Chondrocyte (in vitro differentiated cells): ENCODE data around the gene CSTF2T. TPM values are rescaled to one million over a fixed set of nuclear protein-coding genes. Genes with fewer than 3 reads are reported as not detected.

ENCODE experiments used
- DNase-seq: peaks from one replicate; pipeline ENCODE4 v3.0.0; 2021; ENCODE audit warnings: mixed read lengths, low spot score
- H3K27ac Mint-ChIP-seq: one replicate; pipeline ENCODE4 v1.8.0; 2021; ENCODE audit warnings: mild to moderate bottlenecking, moderate library complexity, mixed read lengths; ENCODE audit not compliant: unreplicated experiment
- H3K27me3 Mint-ChIP-seq: 2 replicates; pipeline ENCODE4 v1.8.0; 2021; ENCODE audit warnings: low read depth, mixed read lengths
- H3K36me3 Mint-ChIP-seq: 2 replicates; pipeline ENCODE4 v1.8.0; 2021; ENCODE audit warnings: low read depth, mixed read lengths
- H3K4me1 Mint-ChIP-seq: 2 replicates; pipeline ENCODE4 v1.8.0; 2021; ENCODE audit warnings: low read depth, mild to moderate bottlenecking, mixed read lengths
- H3K4me3 Mint-ChIP-seq: one replicate; pipeline ENCODE4 v1.8.0; 2021; ENCODE audit warnings: mild to moderate bottlenecking, moderate library complexity, mixed read lengths; ENCODE audit not compliant: unreplicated experiment
- H3K9me3 Mint-ChIP-seq: 2 replicates; pipeline ENCODE4 v1.8.0; 2021; ENCODE audit warnings: low read depth, mixed read lengths
- total RNA-seq: library from RNA; stranded (reverse); gene quantifications from 3 replicates; pipeline ENCODE4 v1.2.1, GENCODE V29; 2021
- TF ChIP-seq, protein P1 (sequence below): fragments of 200-600 bp; sonication (generic); IDR thresholded peaks from 2 replicates; pipeline ENCODE4 v1.5.0; 2021; ENCODE audit warnings: antibody characterized with exemption, mild to moderate bottlenecking, moderate library complexity

Gene CSTF2T
- total RNA-seq, 1 donor from 2014 or later, result 16.0 TPM

DNA sequence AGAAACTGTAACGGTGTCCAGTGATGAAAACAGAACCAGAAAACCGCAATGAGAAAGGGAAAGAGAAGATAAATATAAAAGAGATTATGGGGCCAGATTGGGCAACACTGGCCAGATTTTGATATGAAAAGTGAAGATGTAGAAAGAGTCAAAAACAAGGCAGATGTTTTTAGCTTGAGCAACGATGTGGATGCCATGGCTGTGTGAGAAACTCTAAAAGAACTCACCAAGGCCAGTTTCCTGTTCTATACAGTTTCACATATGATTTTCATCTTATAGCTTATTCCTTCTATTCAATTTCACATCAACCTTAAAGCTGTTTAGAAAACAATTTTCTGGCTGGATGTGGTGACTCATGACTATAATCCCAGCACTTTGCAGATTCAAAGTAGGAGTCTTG, 36.3 kb downstream of the CSTF2T start:
- no peaks in the 10 kb centered on the region for H3K27me3 Mint-ChIP-seq
- no peak for DNase-seq
- no peak overlapping the region for H3K4me3 Mint-ChIP-seq
- no peak overlapping the region for H3K27ac Mint-ChIP-seq
- peaks cover 3% of the 10 kb centered on the region for H3K9me3 Mint-ChIP-seq
- H3K36me3 Mint-ChIP-seq, result no peaks in the 10 kb centered on the region
- H3K4me1 Mint-ChIP-seq, result peaks cover 10% of the 10 kb centered on the region
- TF ChIP-seq, protein P1, sequence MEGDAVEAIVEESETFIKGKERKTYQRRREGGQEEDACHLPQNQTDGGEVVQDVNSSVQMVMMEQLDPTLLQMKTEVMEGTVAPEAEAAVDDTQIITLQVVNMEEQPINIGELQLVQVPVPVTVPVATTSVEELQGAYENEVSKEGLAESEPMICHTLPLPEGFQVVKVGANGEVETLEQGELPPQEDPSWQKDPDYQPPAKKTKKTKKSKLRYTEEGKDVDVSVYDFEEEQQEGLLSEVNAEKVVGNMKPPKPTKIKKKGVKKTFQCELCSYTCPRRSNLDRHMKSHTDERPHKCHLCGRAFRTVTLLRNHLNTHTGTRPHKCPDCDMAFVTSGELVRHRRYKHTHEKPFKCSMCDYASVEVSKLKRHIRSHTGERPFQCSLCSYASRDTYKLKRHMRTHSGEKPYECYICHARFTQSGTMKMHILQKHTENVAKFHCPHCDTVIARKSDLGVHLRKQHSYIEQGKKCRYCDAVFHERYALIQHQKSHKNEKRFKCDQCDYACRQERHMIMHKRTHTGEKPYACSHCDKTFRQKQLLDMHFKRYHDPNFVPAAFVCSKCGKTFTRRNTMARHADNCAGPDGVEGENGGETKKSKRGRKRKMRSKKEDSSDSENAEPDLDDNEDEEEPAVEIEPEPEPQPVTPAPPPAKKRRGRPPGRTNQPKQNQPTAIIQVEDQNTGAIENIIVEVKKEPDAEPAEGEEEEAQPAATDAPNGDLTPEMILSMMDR, result no peak

DNA sequence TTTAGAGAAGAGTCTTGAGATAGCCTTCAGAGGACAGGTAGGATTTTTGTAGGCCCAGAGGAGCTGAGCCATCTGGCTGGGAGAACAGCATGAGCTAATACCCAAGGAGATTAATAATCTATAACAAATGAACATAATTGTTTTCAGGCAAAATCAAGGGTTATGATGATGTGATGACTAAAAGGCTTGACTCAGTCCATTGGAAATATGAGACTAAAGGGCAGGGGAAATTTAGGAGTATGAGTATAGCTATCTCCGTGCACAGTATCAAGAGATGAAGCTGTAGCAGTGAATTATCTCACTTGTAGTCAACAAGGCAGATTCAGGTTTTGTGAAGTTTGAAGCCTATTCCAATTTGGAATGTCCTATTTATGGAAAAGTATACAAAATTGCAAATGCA, 40.1 kb downstream of the CSTF2T start:
- H3K36me3 Mint-ChIP-seq, result no peaks in the 10 kb centered on the region
- DNase-seq, result no peak
- peaks cover 5% of the 10 kb centered on the region for H3K4me1 Mint-ChIP-seq
- H3K27me3 Mint-ChIP-seq, result no peaks in the 10 kb centered on the region
- peaks cover 3% of the 10 kb centered on the region for H3K9me3 Mint-ChIP-seq
- H3K27ac Mint-ChIP-seq, result no peak overlapping the region
- TF ChIP-seq, protein P1, result no peak
- no peak overlapping the region for H3K4me3 Mint-ChIP-seq

DNA sequence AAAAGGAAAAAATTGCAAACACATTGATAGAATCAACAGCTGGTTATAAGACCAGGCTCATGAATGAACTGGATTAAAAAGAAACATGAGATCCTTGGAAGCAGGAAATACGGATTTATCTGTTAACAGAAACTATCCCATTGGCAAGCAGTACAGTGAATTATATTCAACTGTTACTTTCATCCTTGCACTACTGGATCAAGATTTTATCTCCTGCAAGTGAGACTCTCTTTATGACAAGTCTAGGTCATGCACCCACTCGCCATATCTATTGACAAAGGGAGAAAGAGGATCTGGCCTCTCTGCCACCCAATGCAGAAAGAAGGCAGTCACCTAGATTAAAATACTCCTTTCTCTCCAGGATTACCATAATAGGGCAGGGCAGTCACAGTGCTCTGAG, 41.4 kb downstream of the CSTF2T start:
- no peak overlapping the region for H3K4me3 Mint-ChIP-seq
- DNase-seq, result no peak
- H3K27me3 Mint-ChIP-seq, result no peaks in the 10 kb centered on the region
- no peak overlapping the region for H3K27ac Mint-ChIP-seq
- TF ChIP-seq, protein P1, result no peak
- H3K36me3 Mint-ChIP-seq, result no peaks in the 10 kb centered on the region
- peaks cover 18% of the 10 kb centered on the region for H3K4me1 Mint-ChIP-seq
- H3K9me3 Mint-ChIP-seq, result peaks cover 3% of the 10 kb centered on the region

DNA sequence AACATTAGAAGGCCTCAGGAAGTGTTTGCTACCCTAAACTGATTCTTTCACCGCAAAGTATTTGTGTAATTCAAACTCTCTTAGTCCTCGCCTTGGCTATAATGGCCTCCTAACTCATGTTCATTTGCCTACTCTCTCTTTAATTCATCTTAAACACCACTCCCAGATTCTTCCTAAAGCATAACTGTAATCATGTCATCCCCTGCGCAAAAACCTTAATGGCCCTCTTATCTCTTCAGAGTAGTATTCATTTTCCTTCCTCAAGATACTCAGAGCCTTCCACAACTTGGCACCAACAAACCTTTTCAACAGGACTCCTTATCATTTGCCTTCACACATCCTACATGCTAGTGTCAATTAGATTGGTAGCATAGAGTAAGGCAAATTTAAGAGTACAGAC, 42.9 kb downstream of the CSTF2T start:
- H3K9me3 Mint-ChIP-seq, result no peaks in the 10 kb centered on the region
- H3K4me3 Mint-ChIP-seq, result no peak overlapping the region
- H3K27ac Mint-ChIP-seq, result no peak overlapping the region
- H3K27me3 Mint-ChIP-seq, result no peaks in the 10 kb centered on the region
- DNase-seq, result no peak
- no peaks in the 10 kb centered on the region for H3K36me3 Mint-ChIP-seq
- peaks cover 23% of the 10 kb centered on the region for H3K4me1 Mint-ChIP-seq
- TF ChIP-seq, protein P1, result no peak

DNA sequence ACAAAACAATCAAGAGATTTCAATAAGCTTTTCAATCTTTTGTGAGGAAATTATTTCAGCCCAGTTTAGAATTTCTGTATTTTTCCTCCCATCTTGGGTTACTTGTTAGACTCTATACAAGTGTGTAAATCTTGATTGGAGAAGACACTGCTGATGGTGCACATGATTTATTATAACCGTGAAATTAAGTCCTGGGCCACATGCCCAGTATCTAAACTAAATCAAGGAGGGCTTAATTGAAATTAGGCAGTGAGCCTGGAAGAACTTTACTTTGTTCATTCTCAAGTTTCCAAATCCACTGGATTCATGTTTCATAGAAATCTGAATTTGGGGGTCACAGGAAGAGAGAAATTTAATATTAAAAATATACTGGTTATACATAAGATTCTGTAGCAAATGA, 44.5 kb downstream of the CSTF2T start:
- H3K4me3 Mint-ChIP-seq, result no peak overlapping the region
- H3K9me3 Mint-ChIP-seq, result no peaks in the 10 kb centered on the region
- H3K27me3 Mint-ChIP-seq, result no peaks in the 10 kb centered on the region
- H3K4me1 Mint-ChIP-seq, result peaks cover 23% of the 10 kb centered on the region
- H3K36me3 Mint-ChIP-seq, result no peaks in the 10 kb centered on the region
- TF ChIP-seq, protein P1, result no peak
- H3K27ac Mint-ChIP-seq, result no peak overlapping the region
- no peak for DNase-seq
